ENCODE results near the gene NHEJ1.

NHEJ1 gene

GRCh38 chr2:219182331-219183150, 21.9 kb upstream of the NHEJ1 start:
- DNase-seq: no peak

GRCh38 chr2:219181531-219181930, 20.9 kb upstream of the NHEJ1 start:
- DNase-seq: no peak

GRCh38 chr2:219180961-219181360, 20.3 kb upstream of the NHEJ1 start:
- no peak for DNase-seq

DNA sequence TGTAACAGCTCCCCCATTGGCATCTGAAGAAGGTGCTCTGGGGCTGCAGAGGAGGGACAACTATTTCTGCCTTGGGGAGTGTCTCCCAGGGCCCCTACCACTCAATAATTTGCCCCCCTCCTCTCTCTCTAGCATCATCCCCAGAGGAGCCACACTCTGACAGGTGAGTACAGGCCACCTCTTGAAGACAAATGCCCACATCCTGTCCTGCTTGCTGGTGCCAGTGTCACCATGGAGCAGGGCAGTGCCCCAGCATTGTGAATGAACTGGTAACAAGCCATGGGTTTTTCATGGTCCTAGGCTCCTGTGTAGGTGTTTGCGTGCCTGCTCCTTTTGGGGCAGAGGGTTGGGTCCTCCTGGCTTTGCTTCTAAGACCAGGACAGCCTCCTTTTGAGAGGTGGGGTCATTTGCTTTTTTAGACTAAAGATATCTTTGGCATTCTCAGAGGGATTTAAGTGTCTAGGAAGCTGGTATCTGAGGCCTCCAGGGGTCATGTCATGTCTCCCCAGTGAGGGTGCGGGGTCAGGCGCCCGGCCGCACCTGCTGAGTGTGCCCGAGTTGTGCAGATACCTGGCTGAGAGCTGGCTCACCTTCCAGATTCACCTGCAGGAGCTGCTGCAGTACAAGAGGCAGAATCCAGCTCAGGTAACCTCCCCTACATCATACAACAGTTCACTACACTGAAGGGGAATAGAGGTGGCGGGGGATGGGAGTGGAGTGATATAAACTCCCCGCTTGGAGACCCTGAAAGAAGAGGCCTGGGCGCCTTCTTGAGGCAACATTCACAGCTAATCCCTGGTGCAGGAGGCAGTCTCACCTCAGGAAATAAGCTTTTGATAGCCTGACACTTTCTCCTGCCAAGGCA, 19.2 kb upstream of the NHEJ1 start:
- DNase-seq: no peak

GRCh38 chr2:219178377-219179175, 18.0 kb upstream of the NHEJ1 start:
- peak; percentile 54 for DNase-seq

DNA sequence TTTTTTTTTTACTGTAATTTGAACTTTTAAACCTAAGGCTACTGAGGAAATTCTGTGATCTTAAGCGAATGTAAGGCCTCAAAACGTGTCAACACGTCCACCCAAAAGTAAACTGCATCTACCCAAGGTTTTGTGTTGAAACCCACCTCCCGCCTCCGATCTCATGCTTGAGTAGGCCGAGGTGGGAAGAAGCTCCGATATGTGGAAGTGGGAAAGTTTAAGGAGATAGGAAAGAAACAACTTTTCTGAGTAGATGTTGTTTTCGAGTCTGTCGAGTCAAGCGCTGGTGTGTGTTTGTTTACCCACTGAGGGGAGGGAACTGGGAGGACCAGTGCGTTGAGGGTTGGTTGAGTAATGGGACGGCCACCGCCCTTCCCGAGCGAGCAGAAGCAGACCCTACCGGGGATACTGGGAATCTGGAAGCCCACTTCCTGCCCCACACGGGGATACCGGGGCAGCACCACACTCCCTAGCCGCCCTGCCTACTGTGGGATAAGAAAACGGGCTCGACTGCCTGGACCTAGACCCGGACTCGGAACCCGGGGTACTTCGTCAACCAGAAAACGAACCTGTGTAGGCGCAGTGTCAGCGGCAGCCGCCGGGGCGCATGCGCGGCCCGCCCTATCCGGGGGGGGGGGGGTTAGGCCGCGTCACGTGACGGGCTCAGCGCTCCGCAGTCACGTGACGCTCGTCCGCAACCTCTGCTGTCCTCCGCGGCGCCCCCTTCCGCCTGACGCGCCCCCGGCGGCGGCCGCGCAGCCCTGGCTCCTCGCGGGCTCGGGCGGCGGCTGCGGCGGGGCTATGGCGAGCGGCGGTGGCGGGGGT, 17.1 kb upstream of the NHEJ1 start, which contains the start of gene RETREG2:
RETREG2 (plus strand) TSS at position 724 of the 825 bp plus-strand sequence; CDS start at position 802, 78 bp downstream.
- DNase-seq: peak; percentile 94

DNA sequence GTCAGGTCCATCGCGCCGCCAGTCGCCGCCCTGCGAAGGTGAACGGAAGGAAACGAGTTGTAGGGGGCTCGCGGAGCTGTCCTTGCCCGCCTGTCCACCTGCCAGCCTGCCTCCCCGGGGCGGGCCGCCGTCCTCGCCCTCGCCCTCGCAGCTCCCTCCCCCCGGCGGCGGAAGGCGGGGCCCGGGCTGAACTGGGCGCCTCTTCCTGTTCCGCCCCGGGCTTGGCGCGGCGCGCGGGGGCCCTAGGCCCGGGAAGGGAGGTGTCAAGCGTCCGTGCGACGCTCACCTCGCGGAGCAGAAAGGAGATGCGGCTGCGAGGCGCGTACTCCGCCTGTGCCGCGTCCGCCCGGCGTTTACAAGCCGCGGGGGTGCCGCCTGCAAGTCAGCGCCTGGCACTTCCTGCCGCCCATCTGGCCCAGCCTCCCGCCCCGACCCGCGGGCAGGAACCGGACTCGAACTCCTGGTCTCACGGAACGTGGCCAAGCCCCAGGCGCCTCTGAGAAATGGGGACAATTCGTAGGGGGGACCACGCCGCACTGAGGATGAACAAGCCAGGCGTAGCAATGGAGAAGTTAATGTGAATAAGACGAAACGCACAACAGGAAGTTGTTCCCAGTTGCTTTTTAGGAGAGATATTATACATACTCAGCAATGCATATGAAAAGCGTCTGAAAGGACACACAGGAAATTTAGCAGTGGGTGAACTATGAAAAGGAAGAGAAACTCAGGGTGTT, 16.4 kb upstream of the NHEJ1 start, which contains the start of gene CNPPD1:
CNPPD1 (minus strand) TSS at position 108 of the 734 bp plus-strand sequence; CDS start at position 11, 97 bp downstream.
- DNase-seq: peak; percentile 90

DNA sequence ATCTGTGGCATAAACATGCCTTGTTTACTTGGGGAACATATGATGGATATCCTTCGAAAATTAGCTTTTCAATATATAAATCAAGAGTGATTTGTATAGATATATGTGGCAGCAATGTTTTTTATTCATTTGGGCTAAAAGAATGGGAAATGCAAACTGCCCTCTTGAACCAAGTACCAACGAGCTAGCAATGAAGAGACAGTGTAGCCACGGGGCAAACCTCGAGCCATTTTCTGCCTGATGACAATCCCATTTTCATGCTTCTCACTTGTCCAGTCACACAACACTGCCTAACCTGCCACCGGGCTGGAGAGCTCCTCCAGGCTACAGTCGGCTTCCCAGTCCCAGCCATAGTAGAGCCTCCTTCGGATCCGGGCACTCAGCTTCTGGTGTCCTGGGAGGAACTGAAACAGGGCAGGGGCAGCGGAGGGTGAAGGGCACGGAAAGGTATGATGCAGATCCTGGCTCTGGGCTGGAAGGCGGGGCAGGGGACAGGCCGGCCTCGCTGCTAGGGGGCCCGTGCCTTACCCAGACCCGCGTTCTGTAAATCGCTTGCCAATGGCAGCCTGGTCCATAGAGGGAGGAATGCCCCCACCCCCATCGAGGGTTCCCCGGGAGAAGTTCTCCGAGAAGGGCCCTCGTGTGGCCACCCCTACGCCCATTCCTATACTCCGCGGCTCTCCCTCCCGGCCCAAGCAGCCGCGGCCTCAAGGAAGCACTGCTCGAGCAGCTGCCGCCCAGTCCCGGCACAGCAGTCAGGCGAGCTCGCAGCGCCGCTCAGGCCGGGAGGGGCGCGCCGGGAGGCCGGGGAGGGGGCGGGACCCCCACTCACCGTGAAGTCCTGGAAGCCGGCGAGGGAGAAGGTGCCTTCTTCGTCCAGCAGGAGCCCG, 15.6 kb upstream of the NHEJ1 start:
- DNase-seq: peak; percentile 78

- DNase-seq: no peak
These were observed 14.9 kb upstream of the NHEJ1 start for GRCh38 chr2:219175486-219175885.

DNA sequence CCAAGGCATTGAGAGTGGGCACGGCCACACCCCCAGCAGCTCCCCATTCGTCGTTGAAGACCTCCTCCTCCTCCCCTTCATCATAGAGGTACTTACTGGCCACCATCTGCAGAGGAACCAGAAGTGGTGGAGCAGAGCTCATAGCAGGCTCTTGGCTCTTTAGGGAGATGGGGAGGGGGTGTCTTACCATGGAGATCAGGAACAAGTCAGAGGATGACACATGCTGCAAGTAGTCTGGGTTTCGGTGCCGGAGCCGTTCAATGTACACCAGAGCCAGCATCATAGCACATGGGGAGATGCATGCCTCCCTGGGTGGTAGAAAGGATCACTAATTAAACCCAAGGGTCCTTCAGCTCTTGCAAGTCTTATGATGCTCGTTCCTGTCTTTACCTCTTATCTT, 14.2 kb upstream of the NHEJ1 start:
- DNase-seq: no peak

DNA sequence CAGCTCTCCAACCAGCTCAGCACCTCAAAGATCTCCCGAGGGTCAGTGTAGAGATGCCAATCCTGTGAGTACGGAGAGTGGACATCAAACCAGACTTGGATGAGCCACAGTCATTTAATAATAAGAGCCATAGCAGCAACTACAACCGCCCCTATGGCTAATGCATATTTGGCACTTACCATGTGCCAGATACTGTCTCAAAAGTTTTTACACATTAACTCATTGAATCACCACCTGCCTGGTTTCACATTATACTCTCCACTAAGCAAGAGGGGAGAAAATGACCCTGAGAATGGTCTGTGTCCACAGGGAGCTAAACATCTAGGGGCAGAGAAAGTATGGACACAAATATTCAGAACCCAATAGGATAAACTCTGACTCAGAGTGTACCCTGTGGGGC, 13.5 kb upstream of the NHEJ1 start:
- DNase-seq: no peak

- DNase-seq: no peak
These were observed 12.6 kb upstream of the NHEJ1 start for GRCh38 chr2:219173176-219173575.

GRCh38 chr2:219172231-219173154, 11.9 kb upstream of the NHEJ1 start:
- DNase-seq: no peak

DNA sequence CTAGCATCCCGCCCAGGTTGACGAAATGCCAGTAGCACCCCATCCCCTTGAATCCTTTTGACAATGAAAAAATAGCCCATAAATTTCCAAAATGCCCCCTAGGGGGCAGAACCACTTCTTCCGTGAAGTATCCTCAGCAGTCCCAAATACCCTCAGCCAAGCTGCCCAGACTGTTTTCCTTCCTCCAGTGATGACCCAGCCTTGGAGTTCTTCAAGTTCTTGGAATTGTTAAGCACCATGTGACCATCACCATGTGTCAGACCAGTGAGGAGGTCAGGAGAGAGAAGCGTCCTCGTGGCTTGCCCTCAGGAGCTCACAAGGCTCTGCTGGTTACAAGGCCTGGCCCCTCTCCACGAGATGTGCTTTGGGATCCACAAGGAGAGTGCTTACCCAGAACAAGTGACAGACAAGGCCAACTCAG, 10.6 kb upstream of the NHEJ1 start:
- peak; percentile 78 for DNase-seq

DNA sequence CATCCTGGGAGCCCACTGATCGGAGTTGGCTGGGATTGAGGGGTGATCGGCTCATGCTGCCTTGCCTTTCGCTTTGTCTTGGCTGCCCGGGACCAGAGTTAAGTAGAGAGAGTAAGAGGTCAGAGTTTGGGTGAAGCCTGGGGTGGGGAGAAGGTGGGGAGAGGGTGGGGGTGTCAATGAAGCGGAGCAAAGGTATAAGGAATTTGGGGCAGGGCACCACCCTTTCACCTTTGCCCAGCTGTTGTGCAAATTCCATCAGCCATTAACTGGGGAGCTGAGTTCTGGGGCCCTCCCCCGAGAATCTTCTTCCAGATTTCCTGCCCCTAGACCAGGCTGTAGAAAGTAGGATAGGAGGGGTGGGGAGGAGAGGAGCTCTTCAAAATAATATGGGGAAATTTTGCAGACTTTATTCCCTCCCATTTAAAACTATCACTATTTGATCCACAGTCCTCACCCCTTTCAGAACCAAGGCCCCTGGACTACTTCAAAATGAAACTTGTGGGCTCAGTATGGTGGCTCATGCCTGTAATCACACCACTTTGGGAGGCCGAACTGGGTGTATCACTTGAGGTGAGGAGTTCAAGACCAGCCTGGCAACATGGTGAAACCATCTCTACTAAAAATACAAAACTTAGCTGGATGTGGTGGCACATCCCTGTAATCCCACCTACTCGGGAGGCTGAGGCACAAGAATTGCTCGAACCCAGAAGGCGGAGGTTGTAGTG, 9.5 kb upstream of the NHEJ1 start, which contains the start of gene SLC23A3:
SLC23A3 (minus strand) TSS at position 100 of the 725 bp plus-strand sequence; CDS start at position 55, 45 bp downstream.
- no peak for DNase-seq

DNA sequence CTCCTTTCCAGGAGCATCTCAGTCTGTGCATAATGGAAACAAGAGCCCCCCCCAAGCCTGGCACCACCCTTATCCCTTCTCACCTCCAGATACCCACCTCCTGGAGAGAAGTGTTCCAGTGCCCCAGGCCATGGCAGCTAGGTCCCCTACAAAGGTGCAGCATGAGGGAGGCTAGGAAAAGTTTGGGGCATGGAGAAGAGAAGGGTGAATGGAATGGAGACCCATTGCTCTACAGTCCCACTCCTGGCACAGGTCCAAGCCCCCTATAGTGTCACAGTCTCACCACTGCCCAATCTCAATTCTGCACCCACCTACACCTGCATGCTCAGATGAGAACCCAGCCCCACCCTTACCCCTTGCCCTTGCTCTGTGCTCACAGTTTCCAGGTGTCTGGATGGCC, 8.3 kb upstream of the NHEJ1 start:
- DNase-seq: no peak

DNA sequence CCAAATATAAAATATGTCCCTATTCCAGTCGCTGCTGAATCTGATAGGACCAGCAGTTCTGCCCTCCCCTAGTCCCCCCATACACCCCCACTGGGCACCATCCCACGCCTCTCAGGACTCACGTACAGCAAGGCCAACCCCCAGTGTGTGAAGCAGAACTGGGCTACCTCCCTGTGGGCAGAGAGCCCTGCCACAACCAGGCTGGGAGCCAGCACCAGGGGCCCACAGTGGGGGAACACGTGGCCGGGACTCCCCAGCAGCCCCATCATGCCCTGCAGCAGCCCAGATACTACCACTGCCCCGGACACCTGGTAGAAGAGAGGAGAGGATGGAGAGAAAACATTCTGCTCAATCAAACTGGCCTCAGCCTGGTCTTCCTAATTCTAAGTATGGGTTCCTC, 7.9 kb upstream of the NHEJ1 start:
- no peak for DNase-seq

DNA sequence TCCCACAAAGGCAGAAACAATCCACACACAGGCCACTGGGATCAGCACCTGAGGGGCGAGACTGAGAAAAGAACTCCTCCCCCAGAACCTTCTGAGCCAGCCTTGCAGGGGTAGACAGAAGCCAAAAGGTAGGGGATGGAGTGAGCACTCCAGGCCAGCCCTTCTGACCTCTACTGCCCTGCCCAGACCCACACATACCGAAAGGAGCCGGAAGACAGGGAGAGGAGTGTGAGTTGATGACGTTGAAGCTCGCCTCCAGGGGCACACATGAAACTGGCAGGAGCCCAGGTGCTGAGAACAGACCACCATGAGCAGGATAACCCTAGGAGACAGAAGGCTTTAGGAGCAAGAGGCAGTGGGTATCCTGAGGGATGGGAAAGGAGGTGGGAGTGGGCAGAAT, 7.4 kb upstream of the NHEJ1 start:
- no peak for DNase-seq
